Stimulated activated CD8-positive, alpha-beta memory T cell treated with anti-CD3 and anti-CD28 coated beads, Interleukin-2, amount 100 ng/mL, for 48 hours (primary cell): ENCODE results near the gene LTN1.
A peak's percentile ranks its signal among the peaks of the same experiment; 100 is the strongest.
"Not testable (repeated sequence)": the region's sequence is repeated elsewhere in the genome, so short reads cannot be mapped to it uniquely, and the experiment has no call there.

ENCODE experiments used
- DNase-seq, 2 donors: peaks; one replicate each; pipeline ENCODE4 v3.0.0-alpha.2; 2020; ENCODE audit warnings: low read depth in 2 of 2

Gene LTN1

DNA sequence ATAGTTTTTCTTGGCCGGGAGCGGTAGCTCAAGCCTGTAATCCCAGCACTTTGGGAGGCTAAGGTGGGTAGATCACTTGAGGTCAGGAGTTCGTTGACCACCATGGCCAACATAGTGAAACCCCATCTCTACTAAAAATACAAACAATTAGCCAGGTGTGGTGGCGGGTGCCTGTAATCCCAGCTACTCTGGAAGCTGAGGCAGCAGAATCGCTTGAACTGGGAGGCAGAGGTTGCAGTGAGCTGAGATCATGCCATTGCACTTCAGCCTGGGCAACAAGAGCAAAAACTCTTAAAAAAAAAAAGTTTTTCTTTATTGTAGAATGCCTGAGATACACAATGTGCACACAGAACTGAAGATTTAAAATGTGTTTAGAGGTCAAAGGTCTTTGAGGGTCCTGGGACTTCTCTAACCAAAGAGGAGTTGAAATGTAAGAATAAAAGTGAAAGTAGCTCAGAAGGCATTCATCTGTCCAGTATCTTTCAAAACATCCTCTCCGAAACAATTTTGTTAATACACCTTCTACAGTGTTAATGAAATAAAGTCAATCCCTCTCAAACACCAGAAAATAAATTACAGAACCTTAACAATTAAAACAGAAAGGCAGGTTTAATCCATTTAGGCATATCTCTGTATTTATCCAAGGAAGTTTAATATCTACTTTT is 60.8 kb downstream of the LTN1 start:
- DNase-seq = not testable (repeated sequence)

DNA sequence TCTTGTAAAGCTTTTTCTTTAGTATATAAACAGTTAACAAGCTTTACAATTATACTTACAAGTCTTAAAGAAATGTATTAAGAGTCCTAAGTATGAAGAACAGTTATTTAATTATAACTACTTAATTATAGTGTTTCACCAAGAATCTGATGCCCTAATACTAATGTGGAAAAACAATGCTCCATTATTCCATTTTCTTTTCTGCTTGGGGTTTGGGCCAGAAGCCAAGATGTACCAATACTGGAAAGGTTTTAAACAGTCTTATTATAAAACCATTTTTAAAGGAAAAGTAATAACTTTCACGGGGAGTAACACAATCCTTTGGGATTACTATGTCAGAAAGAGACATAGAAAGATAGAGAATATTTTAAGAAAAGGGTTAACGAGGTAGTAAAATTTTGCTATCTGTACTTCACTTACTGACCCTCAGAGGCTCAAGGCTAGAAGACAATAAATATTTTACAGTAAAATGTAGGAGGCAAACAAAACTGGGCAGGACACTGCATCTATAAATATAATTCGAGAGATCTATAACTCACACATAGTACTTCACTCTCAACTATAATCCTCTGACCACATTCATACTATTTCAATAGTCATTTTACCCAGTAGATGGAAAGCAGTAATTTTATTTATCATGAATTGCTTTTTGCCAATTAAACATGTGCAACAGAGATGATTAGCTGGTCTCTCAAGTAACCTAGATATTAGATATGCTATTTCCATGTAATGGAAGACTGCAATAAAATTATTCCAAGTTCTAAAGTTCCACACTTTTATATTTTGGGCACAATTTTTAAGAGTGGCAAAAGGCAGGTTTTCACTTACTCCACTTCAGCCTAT is 63.9 kb downstream of the LTN1 start:
- no peak for DNase-seq

DNA sequence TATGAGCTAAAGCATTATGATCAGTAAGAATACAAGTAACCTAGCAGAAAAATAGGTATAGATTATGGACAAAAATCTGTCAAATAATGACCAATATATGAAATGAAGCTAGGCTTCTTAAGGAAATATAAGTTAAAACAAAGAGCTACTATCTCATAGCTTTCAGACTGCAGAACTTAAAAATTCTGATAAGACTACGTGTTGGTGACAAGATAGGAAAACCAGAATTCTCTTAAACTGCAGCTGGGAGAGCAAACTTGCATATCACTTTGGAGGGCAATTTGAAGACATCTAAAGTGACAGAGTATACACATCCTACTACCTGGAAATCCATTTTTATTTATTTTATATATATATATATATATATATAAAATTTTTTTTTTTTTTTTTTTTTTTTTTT is 65.5 kb downstream of the LTN1 start:
- no peak for DNase-seq

DNA sequence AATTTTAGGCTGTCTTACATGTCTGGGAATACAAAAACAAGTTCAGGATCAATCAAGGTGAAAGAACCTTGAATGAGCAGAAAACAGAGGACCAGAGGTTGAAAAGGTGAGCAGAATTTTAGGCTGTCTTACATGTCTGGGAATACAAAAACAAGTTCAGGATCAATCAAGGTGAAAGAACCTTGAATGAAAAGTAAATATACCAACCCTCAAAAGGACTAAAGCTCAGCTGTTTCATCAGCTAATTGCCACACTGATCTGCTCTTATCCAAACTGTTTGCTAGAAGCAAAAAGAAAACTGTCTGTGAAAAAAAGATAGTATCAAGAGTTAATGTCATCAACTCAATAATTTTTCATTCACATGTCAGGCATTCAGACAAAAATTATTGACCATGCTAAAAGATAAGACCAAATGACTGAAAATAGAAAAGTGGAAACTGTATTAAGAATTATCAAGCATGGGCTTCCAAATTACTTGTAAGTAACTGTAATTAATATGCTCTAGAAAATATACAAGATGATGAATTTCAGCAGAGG is 69.2 kb downstream of the LTN1 start:
- no peak for DNase-seq

DNA sequence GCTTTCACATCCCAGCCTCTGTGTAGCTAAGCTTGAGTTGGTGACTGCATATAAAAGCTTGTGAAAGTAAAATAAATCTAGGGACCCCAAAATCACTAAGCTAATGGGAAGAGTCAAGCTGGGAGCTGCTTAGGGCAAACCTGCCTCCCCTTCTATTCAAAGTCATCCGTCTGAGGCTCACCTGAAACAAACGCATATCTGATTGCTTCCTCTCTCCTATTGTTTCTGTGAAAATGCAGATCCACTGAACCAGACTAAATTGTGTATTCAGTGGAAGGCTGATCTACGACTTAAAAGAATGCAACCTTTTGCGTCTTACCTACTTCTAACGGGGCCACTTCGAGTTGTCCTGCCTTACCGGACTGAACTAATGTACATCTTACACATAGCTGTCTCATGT is 70.3 kb downstream of the LTN1 start:
- no peak for DNase-seq

DNA sequence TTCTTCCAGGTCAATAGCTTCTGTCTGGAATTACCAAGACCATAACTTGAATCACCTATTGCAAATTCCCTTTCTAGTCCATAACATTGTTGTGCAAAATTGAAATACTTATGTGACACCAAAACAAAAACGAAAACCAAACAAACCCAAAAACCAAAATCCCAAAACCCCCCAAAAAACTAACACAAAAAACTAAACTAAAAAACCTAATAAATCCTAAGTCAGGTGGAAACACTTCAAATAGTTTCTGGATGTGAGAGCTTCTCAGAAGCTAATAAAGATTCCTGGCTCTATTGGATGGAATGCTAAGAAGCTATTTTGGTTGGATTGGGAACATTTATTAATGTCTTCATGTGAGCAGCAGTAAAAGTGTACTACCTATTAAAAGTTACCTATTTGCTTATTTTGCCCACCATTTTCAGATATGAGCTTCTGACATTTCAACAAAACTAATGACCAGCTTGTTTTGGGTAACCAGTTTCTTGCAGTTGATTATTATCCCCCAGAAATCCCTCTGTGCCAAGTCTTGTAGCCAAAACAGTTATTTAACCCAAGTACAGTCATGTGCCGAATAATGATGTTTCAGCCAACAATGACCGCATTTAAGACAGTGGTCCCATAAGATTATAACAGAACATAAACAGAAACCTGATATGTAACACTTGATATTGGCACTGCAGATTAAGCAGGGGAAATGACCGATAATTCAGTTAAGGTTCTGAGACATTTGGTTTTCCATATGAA is 76.4 kb downstream of the LTN1 start:
- DNase-seq = no peak

DNA sequence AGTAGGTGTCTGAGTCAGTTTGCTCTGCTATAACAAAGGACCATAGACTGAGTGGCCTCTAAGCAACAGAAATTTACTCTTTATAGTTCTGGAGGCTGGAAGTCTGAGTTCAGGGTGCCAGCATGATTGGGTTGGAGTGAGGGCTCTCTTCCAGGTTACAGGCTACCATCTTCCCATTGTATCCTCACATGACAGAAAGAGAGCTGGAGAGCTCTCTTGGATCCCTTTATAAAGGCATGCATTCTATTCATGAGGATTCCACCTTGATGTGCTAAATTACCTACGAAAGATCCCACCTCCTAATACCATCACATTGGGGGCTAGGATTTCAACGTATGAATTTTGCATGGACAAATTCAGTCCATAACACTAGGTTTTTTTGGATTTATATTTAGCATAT is 79.6 kb downstream of the LTN1 start:
- DNase-seq = no peak

DNA sequence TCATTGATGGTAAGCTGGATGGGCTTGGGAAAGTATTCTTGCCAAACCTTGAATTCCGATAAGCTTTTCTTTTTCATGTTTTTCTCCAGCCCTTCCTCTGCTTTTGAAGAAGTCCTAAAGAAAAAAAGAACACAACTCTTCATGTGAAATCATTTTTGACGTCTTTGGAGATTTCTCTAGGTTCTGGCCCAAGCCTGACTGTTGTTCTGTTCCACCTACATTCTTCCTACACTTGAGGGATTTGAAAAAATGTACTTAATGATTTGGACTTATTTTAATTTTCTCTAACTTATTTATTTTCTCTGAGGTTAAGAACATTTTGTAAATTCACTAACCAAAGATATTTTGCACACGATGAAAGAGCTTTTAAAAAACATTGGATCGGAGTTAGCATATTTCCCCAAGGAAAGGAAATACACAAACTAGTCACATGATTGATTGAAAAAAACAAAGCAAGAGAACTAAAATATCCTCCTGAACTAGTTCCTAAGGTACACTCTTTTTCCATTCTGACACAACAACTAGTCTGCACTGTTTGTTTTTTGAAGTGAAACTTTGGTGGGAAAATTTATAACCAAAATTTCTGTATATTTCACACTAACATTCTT is 82.3 kb downstream of the LTN1 start:
- no peak for DNase-seq

DNA sequence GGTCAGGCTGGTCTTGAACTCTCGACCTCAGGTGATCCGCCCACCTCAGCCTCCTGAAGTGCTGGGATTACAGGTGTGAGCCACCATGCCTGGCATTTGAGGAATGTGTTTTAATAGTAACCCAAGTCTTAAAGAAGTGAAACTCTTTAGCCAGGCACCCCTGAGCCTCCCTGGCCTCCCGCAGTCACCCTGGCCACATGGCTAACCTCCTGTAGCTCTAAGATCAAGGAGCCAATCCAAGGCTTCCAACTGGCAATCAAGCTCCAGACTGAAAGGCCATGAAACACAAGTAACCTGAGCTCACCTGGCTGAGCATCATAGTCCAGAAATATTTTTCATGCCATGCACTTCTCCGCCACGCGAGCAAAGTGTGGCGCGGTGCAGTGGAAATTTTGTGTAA is 84.3 kb downstream of the LTN1 start:
- no peak for DNase-seq

DNA sequence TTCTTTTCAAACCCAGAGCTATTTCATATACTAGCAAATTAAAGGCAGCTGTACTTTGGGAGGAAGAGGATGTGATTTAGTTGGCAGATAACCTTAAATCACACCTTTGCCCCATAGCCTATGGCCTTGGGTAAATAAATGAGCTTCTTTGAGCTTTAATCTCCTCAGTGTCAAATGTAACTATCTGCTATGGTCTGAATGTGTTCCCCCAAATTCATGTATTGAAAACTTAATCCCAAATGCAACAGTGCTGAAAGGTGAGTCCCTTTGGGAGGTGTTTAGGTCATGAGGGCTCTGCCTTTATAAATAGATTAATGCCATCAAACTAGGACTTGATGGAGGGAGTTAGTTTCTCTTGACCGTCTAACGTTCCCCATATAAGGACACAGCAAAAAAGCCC is 85.8 kb downstream of the LTN1 start:
- DNase-seq = no peak

DNA sequence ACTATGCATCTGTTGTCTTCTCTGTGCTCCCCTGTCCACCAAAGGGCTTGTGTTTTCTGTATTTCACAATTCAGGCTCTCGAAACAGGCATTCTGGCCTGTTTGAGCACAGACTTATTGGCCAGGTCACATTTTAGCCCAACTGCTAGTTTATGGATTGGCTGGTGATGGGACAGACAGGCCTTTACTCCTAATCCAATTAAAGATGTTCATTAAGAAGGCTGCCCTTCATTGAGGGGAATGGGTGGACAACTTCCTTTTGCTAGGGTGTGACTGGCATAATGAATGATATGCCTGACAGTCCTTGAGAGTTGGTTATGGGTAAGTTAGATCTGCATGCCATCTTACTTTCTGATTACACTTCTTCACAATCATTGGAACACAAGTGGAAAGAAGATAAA is 86.4 kb downstream of the LTN1 start:
- no peak for DNase-seq

DNA sequence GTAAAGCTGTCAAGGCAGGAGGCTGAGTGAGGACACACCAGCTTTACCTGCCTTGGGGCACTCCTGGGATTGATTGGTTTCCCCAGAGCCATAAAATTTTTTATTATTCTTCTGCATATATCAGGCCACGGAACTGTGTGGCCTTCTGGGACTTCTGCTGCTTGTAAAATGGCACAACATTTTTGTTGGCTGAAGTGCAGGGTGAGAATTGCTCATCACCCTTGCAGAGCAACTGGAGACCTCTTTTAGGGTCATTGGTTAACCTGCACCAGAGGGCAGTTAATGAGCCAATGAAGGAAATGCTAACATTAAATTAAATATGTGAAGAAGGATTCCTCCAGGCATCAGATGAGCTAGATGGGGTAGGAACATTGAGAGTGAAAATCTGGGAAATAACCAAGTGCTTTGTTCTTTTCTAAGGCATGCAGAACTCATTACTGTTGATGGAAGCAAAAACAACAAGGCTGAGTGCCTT is 87.7 kb downstream of the LTN1 start:
- DNase-seq = no peak

DNA sequence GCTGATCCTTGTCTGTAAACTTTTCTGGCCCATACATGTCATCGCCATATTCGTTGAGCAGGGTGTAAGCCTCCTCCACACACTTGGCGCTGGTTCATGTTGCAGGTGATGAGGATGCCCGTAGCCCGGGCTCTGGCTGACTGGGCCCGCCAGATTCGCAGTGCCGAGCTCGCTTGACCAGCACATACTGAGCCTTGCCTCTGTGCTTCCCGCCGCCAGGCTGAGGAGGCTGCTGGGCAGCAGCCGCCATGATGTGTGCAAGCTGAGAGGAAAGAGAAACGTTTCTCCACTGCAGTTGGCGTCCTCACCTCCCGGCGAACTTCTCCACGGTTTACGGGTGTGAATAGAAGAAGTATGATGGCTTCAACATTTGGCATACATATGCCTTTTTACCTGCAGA is 89.2 kb downstream of the LTN1 start:
- no peak for DNase-seq

DNA sequence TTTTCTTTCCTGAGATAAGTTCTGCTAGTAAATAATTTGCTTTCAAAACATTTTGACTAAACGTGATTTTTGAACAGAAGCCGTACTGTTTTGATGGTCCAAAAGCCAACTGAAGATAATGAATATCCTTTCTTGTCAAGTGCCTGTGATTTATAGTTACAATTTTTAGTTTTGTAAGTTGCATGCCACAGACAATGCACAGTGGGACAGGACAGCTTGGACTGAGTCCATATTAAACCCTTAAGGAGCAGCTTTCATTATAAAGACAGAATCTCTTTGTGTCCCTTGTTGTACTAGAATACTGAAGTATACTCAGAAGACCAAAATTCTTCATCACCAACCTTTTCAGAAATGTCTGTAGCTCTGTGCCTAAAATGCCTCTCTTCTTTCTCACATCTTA is 92.2 kb downstream of the LTN1 start:
- no peak for DNase-seq

DNA sequence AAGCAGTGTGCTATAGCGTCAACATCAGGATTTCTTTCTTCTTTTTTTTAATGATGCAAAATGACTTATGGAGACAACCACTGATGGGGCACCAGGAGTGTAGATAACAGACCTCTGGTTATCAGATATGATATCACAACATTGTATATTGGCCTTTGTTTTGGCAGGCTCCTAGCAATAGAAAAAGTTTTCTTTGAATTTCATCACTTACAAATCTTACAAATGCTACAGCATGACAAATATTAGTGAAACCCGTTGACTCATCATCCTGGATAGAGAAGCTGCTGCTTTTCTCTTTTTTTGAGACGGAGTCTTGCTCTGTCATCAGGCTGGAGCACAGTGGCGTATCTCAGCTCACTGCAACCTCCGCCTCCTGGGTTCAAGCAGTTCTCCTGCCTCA is 92.9 kb downstream of the LTN1 start:
- no peak for DNase-seq

DNA sequence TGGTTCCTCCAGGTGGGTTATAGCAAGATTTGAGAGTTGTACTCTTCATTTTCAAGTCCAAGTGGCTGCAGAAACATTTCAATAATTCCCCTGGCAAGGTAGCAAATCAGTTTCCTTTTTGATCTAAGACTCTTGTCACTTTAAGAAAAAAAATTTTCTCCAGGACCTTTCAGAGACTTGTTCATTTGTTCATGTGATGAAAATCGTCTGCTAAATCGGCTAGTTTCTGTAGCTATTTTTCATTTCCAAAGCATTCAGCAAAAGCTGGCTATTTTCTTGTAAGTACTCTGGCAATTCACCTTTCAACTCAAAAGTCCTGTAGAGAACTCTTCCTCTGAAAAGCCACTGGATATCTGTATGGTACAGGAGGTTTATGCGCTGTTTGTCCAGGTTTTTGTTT is 93.5 kb downstream of the LTN1 start:
- DNase-seq = no peak

DNA sequence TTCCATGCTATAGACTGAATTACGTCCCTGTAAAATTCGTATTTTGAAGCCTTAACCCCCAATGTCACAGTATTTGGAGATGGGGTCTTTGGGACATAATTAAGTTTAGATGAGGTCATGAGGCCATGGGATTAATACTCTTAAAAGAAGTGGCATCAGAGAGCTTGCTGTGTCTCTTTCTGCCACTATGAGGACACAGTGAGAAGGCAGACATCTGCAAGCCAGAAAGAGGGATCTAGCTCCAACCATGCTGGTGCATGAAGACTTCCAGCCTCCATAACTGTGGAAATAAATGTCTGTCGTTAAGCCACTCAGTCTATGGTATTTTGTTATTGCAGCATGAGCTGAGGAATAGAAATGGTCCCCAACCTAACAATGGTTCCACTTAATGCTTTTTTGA is 99.0 kb downstream of the LTN1 start:
- DNase-seq = no peak

DNA sequence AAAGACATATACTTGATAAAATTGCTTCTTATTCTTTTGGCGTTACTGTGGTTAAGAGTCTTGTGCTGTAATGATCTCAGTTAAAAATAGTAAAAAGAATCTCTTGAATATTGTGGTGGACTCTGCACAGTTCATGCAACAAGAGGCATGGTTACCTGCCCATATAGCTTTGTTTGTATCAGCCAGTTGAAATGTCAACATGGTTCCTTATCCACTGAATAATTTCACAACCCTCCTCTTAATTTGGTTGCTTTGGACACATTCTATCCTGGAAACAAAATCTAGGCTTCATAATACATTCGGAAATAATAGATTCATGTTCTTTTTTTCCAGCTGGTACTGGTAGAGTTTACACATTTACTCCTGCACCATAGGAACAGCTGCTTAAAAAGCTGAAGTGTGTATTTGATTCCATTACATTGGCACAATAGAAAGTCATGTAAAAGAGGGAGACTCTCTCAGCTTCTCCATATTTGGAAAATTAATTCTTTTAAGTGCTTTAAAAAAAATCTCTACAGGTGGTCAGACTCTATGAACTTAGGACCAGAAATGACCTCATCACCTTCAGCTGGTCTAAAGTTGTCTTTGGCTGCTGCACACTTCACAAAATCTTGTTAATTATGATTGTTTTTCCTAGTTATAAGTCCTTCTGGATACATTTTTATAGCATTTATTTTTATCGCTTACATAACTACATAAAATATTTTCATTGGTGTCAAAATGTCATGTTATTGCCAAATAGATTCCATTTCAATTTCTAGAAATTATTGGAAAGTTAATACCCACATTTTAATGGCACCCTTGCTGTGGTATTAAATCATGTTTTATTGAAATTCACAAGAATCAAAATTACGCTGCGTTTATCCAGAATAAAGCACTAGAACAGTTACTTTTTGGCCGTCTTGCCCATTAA is 100.2 kb downstream of the LTN1 start:
- DNase-seq = no peak

DNA sequence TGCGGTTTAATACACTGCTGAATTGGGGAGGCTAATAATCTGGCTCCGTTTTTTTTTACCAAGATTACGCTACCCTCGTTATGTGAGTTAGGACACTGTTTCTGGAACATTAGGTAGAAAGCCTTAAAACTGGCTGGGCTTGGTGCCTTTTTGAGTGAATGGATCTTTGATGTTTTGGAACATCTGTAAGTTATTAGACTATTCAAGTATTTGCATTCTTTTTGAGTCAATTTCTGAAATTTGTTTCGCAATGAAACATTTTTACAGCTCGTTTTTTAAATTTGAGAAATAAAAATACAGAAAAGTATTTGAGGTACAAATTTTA is 106.9 kb downstream of the LTN1 start:
- DNase-seq = no peak

DNA sequence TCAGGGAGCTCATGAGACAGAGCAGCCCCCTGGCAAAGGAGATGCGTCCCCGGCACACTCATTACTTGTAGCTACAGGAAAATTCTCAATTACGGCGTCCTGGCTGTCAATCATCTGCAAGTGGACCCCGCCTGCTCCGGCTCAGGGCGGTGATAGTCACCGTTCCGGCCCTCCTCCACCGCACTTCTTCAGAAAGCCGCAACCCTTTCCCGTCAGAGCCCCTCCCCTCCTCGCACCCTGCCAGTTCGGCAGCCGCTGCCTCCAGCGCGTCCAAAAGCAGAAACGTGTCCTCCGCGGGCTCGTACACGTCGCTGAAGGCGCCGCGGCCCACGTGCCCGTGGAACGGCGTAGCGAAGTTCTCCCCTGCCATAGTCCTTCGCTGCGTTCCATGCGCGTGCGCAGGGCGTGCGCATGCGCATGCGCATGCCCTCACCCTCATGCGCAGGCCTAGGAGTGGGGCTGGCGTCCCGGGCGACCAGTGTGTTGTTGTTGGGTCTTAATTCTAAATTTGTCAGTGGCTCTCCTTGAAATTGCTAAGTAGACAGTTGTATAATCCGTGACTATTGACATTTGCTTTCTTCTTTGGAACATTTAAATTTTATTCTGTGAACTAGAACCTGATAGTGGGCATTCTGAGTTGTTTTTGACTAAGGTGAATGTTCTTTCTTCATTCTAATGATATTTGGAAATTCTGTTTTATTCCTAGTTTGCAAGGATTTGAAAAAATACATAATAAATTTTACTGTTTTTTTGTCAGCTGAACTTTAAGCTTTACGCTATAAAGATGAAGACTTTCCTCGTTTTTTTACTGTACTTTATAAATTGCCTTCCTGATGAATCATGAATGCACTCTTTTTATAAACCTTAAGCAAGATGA is 107.5 kb downstream of the LTN1 start:
- peak; percentile 84 to 86 for DNase-seq
